GM19351 (cell line): ENCODE results near the gene DPF1.

ENCODE experiments used
- ATAC-seq: cut with Tn5 transposase; IDR thresholded peaks from one replicate; pipeline ENCODE4 v1.9.1; 2021; ENCODE audit warnings: mild to moderate bottlenecking, moderate library complexity; ENCODE audit not compliant: unreplicated experiment

Gene DPF1

GRCh38 chr19:38201731-38202130 lies 22.3 kb downstream of the DPF1 start:
- no peak for ATAC-seq

- no peak for ATAC-seq
Measured at GRCh38 chr19:38199340-38199739, 24.7 kb downstream of the DPF1 start.

GRCh38 chr19:38197937-38198704 lies 25.9 kb downstream of the DPF1 start:
- ATAC-seq = no peak

GRCh38 chr19:38196948-38197656 lies 26.9 kb downstream of the DPF1 start:
- no peak for ATAC-seq

- ATAC-seq = no peak
Measured at GRCh38 chr19:38196245-38196837, 27.7 kb downstream of the DPF1 start.

- ATAC-seq = no peak
Measured at GRCh38 chr19:38195237-38195636, 28.8 kb downstream of the DPF1 start.

- no peak for ATAC-seq
Measured at GRCh38 chr19:38194061-38194701, 29.8 kb downstream of the DPF1 start.

- no peak for ATAC-seq
Measured at GRCh38 chr19:38193445-38193844, 30.6 kb downstream of the DPF1 start.

- no peak for ATAC-seq
Measured at GRCh38 chr19:38191747-38192146, 32.3 kb downstream of the DPF1 start.

GRCh38 chr19:38190793-38191192 lies 33.2 kb downstream of the DPF1 start:
- ATAC-seq = no peak

- ATAC-seq = no peak
Measured at GRCh38 chr19:38190061-38190460, 34.0 kb downstream of the DPF1 start.

- ATAC-seq = no peak
Measured at GRCh38 chr19:38185562-38185961, 38.5 kb downstream of the DPF1 start.

- no peak for ATAC-seq
Measured at GRCh38 chr19:38184815-38185214, 39.2 kb downstream of the DPF1 start.

- no peak for ATAC-seq
Measured at GRCh38 chr19:38183251-38183897, 40.6 kb downstream of the DPF1 start.

- no peak for ATAC-seq
Measured at GRCh38 chr19:38182536-38183210, 41.3 kb downstream of the DPF1 start.

- no peak for ATAC-seq
Measured at GRCh38 chr19:38180071-38180470, 44.0 kb downstream of the DPF1 start.

GRCh38 chr19:38175422-38175821 lies 48.6 kb downstream of the DPF1 start:
- ATAC-seq = no peak

- no peak for ATAC-seq
Measured at GRCh38 chr19:38173291-38174041, 50.6 kb downstream of the DPF1 start.

GRCh38 chr19:38172001-38172400 lies 52.0 kb downstream of the DPF1 start:
- no peak for ATAC-seq

- no peak for ATAC-seq
Measured at GRCh38 chr19:38170334-38170733, 53.7 kb downstream of the DPF1 start.
